Cerebellar cortex (tissue), 1 donor: ENCODE measurements around the gene SCYL3.
"Not testable (repeated sequence)": the region's sequence is repeated elsewhere in the genome, so short reads cannot be mapped to it uniquely, and the experiment has no call there.

ENCODE experiments used
- DNase-seq: peaks from one replicate; pipeline ENCODE4 v3.0.0-alpha.2; 2015; ENCODE audit warnings: low spot score

The SCYL3 gene

DNA sequence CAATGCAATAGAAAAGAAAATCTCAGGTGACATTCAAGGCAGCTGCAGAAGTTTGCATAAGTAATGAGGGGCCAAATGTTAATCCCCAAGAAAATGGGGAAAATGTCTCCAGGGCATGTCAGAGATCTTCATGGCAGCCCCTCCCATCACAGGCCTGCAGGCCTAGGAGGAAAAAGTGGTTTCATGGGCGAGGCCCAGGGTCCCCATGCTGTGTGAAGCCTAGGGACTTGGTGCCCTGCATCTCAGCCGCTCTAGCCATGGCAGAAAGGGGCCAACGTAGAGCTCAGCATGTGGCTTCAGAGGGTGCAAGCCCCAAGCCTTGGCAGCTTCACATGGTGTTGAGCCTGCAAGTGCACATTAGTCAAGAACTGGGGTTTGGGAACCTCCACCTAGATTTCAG lies 21.7 kb downstream of the SCYL3 start:
- not testable (repeated sequence) for DNase-seq

DNA sequence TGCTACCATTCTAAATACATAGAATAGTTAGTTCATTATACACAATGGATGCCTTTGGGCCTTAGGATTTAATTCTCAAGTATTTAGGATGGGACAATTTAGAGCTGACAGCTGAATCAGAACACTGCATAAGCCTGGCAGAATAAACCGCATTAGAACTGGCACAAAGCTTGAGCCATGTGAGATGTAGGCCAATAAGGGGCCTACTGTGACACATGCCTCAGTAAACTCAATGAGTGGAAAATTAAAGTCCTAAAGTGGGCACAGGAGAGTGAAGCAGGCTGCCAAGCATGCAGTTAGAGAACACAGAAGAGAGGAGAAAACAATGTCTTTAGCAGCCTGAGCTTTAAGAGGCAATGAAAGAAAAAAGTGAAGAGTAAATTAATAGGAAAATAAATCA lies 24.3 kb downstream of the SCYL3 start:
- peak; percentile 16 for DNase-seq

DNA sequence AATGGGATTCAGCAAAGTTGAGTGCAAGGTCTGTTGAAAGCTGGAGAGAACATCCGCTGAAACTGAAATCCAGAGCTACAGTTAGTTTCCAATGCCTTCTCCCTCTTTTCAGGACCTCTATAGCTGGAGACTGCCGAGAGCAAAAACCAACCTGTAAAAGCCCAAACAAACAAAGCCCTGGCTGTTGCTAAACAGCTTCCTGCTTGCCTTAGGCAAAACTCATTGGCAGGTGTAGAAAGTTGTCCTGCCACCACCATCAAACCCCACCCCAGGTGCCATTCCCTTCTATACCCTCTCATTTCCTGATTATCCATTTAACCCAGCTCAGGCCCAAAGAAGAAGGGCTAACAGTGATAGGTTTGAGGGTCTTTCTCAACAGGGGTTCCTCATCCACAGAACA lies 24.7 kb downstream of the SCYL3 start:
- DNase-seq: no peak

DNA sequence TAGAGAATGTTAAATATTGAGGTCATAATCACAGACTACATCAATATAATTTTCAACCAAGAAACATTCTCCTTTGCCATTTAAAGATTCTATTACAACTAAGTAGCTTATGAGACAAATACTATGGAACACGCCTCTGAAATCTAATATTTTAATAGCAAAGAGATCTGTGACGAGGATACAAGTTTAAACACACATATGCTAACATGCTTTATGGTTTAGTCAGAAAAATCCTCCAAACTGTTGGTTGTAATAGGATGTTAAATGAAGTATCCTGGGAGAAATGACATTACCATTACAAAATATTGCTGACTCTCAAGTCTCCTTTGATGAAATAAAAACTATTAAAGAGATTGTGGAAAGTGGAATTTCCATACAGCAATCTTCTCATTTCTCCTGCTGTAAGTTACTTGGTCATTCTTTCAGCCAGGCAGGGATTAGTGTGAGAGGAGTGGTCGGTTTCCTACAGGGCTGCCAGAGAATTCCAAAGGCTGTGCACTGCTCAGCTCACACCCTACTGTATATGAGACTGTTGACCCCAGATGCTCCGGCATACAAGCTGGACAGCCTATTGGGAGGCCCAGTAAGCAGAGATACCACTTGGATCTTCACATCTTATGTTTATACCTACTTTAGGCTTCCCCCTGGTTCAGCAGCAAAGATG lies 26.6 kb downstream of the SCYL3 start:
- no peak for DNase-seq

DNA sequence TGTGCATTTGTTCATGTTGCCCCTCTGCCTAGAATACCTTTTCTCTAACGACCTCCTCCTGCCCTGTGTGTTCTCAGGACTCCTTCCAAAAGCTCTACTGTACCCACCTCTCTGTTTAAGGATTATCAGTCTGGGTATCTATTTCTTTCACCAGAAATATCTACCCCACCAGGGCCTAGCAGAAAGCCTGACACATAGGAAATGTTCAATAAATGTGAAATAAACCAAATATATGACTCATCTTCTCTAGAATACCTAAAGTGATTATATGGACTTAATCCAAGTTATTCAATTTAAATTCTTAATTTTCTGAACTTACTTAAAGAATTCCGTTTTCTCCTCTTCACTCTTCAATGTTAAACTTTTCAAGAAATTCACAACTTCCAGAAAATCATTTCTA lies 27.1 kb downstream of the SCYL3 start:
- DNase-seq: no peak

DNA sequence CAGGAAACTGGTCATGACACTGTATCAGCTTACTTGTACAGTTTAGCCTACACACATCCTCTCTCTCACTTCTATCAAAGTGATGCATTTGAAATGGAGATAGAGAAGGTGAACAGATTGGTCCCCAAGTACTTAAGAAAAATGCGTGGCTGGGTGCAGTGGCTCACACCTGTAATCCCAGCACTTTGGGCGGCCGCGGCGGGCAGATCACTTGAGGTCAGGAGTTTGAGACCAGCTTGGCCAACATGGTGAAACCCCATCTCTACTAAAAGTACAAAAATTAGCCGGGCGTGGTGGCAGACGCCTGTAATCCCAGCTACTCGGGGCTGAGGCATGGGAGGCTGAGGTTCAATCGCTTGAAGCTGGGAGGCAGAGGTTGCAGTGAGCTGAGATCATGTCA lies 29.2 kb downstream of the SCYL3 start:
- DNase-seq: not testable (repeated sequence)

DNA sequence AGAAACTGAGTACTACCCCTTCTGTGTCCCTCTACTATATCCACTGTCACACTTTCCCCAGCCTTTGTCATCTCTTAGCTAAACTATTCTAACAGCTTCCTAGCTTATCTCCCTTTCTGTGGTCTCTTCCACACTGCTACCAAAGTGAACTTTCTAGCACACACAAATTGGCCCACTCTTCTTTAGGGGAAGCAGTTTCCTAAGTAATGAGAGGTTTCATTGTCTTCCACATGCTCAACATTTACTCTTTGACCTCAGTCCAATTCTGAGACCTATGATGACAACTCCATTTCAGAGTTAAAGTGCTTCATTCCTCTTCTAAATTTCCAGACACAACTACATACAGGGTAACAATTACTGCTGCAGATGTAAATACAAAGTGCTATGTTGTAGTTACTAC lies 32.9 kb downstream of the SCYL3 start:
- DNase-seq: no peak

DNA sequence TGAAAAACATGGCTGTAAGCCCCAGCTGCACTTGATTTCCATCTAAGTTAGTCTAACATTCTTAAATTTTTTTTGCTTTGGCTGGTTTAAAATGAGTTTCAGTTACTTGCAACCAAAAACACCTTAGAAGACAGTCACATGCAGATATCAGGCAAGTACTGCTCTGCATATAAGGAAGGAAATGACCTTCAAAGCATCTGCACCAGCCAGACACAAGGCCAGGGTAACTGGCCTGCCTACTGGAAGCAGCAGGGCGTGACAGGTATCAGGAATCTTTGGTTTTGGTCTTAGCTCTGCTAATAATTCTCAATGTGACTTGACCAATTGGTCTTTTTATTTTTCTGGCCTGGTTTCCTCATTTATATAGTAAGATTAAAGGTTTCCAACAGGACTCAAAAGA lies 33.5 kb downstream of the SCYL3 start:
- no peak for DNase-seq

DNA sequence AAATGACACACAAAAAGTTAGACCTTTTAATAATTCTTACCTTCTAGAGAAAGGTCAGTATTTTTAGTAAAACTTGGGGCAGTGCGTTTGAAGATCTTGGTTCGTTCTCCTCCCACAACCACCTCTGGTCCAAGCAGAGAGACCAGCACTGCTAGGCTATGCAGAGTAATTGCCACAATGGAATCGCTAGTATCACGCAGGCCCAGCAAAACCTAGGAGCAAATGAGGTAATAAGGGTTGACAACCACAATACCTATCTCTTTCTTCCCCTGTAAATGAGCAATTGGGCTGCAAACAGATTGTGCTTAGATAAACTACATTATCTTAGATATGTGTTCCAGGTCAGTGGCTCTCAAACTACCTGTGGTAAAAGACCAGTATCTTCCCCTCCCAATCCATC lies 34.7 kb downstream of the SCYL3 start:
- DNase-seq: no peak

DNA sequence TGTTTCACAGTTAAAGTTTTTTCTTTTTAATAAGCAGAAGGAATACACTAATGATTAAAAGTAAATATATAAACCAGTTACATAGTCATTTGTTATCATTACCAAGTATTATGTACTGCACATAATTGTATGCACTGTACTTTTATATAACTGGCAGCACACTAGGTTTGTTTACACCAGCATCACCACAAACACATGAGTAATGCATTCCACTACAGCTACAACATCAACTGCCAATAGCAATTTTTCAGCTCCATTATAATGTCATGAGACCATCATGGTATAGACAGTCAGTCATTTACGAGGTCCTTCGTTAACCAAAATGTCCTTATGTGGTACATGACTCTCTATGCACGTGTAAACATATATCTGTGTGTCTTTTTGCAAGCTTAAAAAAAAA lies 35.2 kb downstream of the SCYL3 start:
- DNase-seq: no peak

DNA sequence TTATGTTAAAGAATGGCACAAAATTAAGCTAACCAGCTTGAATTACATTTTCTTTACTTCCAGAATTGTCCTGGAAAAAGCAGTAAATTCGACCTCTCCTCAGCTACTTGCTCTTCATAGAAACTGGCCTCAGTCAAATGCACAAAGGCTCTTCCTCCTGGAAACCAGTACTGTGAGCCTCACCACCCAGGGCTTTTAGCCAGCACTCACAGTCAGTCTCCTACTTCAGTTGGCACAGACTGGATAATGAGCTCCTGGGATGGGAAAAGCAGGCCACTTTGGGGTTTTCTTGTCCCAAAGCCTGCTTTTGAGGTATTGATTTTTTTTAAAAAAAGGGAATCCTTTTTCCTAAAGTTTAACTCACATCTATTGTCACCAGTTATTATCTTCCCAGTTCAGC lies 40.4 kb downstream of the SCYL3 start:
- peak; percentile 56 for DNase-seq

DNA sequence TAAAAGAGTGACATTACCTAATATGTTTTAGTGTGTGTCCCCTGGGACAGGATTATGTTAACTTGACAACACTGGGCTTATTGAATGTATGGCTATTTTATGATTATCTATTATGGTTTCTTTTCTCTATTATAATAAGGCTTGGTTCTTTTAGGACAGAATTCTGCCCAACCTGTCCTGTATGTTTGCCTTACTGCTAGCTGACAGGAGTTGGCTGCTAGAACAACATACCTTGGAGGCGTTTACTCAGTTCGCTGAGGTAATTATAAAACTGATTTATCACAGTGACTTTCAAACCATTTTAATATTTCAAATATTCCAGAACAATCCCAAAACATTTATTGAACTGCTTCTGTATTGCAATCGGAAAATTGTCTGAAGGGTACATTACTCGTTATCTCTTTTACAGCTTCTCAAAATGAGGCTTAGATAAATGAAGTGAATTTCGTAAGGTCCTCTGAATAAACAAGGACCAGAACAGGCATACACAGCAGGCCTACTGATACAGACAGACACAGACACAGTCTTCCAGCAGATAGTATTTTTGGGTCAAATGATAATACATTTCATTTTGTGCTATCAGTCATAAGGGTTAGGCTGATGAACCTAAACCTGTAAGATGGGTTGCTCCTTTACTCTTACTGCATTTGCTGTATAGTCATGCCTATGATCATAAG lies 44.2 kb downstream of the SCYL3 start:
- DNase-seq: no peak

DNA sequence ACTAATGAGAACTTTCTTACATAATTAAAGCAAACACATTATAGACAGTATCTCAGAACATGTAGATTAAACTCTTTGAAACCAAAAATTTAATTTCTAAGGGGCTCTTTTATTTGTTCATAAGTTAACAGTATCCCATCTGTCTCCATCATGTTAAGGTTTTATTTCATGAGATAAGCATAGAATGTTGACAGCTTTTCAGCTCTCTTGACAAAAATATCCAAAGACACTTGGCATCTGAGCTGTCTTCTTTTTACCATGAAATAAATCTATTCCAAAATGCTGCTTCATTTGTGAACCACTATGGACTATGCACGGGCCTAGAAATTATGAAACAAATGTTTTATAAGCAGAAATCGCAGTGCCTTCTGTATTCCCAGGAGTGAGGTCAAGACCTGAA lies 45.2 kb downstream of the SCYL3 start:
- no peak for DNase-seq

DNA sequence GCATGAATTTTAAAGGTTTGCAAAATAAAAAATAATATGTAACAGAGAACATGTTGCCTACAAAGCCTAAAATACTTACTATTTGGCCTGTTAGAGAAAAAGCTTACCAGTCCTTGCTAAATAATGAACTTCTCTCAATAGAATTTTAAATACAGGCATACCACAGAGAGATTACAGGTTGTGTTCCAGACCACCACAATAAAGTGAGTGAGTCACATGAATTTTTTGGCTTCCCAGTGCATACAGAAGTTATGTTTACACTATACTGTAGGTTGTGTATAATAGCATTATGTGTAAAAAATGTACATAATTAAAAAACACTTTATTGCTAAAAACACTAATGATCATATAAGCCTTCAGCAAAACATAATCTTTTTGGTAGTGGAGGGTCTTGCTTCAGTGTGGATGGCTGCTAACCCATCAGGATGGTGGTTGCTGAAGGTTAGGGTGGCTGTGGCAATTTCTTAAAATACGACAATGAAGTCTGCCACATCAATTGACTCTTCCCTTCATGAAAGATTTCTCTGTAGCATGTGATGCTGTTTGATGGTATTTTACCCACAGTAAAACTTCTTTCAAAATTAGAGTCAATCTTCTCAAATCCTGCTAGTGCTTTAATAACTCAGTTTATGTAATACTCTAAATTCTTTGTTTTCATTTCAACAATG lies 48.6 kb downstream of the SCYL3 start:
- DNase-seq: no peak

DNA sequence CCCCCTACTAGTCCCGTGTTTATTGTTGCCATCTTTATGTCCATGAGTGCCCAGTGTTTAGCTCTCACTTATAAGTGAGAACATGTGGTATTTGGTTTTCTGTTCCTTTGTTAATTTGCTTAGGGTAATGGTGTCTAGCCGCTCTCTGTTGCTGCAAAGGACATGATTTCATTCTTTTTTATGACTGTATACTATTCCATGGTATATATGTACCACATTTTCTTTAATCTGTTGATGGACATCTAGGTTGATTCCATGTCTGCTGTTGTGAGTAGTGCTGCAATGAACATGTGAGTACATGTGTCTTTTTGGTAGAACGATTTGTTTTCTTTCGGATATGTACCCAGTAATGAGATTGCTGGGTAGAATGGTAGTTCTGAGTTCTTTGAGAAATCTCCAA lies 54.8 kb downstream of the SCYL3 start:
- no peak for DNase-seq

DNA sequence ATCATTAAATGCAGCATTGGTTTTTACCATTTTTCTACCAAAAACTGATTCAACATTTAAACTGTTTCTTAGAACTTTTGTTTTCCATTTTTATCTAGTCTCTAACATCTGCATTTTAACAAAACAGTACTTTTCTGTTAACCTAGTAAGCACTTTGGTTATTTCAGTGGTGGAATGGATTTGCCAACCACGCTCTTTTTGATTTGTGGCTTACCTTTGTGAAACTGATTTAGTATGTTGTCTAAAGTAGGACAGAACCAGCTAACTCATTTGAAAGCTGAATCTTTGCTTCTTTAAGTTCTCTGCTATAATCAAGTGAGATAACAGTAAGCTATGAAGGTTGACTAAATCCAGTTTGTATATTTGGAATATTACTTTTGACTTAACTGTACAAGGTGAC lies 57.5 kb downstream of the SCYL3 start:
- no peak for DNase-seq

DNA sequence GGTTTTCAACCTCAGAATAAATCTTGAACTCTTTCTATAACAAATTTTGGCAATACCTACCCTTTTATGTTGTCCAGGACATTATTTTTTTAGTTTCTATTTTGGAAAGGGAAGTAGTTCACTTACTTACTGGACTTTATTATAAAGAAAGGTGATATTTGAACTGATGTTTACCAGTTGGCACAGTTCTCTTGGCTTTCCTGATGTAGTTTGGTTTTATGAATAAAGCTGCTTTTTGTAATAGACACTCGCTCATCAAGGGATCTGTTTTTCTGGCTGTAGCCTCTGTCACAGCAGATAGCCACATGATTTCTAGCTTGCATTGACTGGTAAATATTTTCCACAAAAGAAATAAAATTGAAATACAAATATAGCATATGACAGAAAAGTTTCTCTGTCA lies 58.0 kb downstream of the SCYL3 start:
- DNase-seq: no peak

DNA sequence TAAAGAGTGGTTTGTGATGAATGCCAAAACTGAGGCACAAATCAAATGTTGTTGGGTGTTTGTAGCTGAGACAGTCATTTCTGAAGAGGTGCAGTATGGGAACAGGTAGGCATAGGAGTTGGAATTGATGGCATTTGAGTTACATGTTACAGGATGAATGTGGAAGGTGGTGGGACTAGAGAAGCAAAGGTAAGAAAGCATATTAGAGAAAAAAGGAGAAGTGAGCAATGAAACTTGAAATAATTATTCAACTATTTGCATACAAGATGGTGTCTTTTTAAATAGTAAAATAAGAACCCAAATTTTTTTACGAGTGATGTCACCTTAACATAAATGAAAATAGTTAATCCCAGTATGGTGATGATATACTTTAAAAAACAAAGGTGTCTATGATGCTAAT lies 58.8 kb downstream of the SCYL3 start:
- no peak for DNase-seq

DNA sequence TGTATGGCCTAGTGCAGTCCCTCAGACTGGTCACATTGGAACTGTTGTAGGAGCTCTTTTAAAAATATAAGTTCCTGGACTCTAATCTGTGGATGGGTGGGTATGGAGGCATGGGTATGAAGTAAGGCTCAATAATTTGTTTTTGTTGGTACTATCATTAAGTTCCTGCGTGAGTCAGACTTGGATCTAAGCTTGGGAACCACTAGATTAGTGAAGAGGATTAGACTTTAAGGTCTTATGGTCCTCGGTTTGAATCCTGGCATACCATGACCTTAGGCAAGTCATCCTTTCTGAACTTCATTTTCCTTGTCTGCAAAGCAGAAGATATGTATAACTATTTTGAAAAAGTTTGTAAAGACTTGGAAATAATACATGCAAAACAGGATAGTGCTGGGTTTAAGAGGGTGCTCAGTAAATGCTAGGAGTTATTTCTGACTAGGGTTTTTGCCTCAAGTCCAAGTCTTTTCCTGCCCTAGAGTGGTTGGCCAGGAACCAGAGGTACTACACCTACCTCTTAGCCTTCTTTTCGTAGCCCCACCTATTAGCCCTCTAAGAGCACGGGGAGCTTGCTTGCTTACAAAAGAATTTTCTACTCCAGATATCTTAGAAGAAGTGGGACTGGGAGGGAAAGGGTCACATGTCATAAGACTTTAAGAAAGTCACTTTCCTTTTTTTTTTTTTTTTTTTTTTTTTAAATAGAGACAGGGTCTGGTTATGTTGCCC lies 60.4 kb downstream of the SCYL3 start:
- DNase-seq: no peak

DNA sequence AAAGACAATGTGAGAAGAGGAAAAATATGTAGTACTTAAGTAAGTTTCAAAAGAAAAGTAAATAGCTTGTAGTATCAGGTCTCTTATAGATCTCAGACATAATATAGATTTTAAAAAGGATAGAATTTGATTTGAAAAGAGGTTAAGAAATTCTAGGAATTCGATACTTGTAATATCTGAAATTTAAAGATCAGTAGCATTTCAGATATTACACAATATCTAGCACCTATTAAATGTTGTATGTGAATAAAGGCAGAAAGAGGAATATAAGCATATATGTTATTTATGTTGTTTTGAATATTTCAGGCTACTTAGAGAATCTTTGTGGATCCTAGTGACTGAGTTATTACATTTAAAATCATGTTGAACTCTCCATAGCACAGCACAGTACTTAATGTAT lies 64.0 kb downstream of the SCYL3 start:
- DNase-seq: no peak

DNA sequence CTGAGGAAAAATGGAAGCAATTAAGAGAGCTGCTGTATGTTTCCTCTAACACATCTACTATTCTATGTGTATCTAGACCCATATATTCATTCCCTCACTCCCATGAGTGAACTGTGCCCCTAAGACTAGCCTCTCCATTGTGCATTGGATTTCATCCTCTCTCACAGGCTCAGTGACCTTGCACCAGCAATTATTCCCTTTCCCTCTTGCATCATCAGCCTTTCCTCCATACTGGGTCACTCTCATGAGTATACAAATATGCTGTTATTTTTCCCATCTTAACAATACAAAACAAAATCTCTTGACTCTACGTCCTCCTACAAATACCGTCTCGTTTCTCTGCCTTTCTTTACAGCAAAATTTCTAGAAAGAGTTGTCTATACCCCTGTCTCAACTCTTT lies 69.5 kb downstream of the SCYL3 start:
- no peak for DNase-seq

DNA sequence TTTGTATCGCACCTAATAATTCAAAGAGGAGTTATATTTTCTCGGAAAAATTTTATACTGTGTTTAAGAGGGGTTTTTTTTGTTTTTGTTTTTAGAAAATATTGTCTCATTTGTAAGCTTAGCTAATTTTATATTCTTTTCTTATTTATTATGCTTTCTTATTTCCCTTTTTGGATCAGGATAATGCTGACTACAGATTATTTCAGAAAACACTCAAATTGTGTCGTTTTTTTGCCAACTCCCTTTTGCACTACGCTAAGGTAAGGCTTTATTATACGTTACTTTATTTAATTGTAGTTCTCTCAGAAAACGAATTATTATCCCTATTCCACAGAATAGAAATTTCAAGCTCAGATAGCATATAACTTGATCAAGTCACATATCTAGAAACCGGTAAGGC lies 72.2 kb downstream of the SCYL3 start:
- DNase-seq: no peak

DNA sequence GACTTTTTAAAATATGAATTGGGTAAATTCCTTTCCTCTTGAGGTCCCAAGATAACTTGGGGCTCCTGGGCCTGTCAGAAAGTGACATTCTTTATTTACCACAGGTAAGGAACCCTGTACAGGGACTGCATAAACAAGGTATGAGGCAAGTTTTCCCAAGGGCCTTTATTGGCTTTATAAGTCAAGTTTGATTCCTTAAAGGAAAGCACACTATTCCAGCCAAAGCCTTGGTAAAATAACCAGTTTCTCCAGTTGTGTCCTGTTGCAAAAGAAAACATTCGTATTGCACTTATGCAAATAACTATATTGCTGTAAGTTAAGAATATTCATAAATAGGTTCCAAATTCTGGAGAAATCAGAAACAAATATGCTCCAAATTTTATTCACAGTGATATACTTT lies 77.1 kb downstream of the SCYL3 start:
- DNase-seq: no peak
